RWPE2 (cell line): ENCODE measurements around the gene PCDHB15.
A peak's percentile ranks its signal among the peaks of the same experiment; 100 is the strongest.
"Not testable (repeated sequence)": the region's sequence is repeated elsewhere in the genome, so short reads cannot be mapped to it uniquely, and the experiment has no call there.

Experiments used
- ATAC-seq: fragments of 200-7000 bp; cut with Tn5 transposase; 3 replicates; pipeline ENCODE4 v1.9.1; 2021; ENCODE audit warnings: low read depth
- DNase-seq: peaks from one replicate; pipeline ENCODE4 v3.0.0-alpha.2; 2020; ENCODE audit warnings: low spot score
- H3K27ac ChIP-seq: fragments of 450-650 bp; 2 replicates; pipeline ENCODE4 v1.5.1; 2017; ENCODE audit warnings: mild to moderate bottlenecking; ENCODE audit not compliant: poor library complexity, severe bottlenecking
- H3K27me3 ChIP-seq: fragments of 250-450 bp; sonication (Bioruptor Pico); 2 replicates; pipeline ENCODE4 v1.5.1; 2021; ENCODE audit warnings: mild to moderate bottlenecking, moderate library complexity; ENCODE audit not compliant: insufficient read depth, poor library complexity, severe bottlenecking
- H3K36me3 ChIP-seq: fragments of 250-450 bp; sonication (Bioruptor Pico); 2 replicates; pipeline ENCODE4 v1.5.1; 2020; ENCODE audit warnings: low read depth, mild to moderate bottlenecking, moderate library complexity
- H3K4me1 ChIP-seq: fragments of 250-450 bp; sonication (Bioruptor Pico); 2 replicates; pipeline ENCODE4 v1.5.1; 2021; ENCODE audit warnings: mild to moderate bottlenecking, moderate library complexity; ENCODE audit not compliant: insufficient read depth, poor library complexity, severe bottlenecking
- H3K4me3 ChIP-seq: fragments of 250-450 bp; sonication (Bioruptor Pico); 2 replicates; pipeline ENCODE4 v1.5.1; 2021; ENCODE audit warnings: mild to moderate bottlenecking, moderate library complexity; ENCODE audit not compliant: severe bottlenecking
- H3K9me3 ChIP-seq: fragments of 250-450 bp; sonication (Bioruptor Pico); 2 replicates; pipeline ENCODE4 v1.5.1; 2021; ENCODE audit warnings: mild to moderate bottlenecking, moderate library complexity; ENCODE audit not compliant: severe bottlenecking
- TF ChIP-seq, protein P1 (sequence below): fragments of 450-650 bp; IDR thresholded peaks from one replicate; pipeline ENCODE4 v1.5.1; 2017; ENCODE audit warnings: mild to moderate bottlenecking, moderate library complexity; ENCODE audit not compliant: poor library complexity, severe bottlenecking

The PCDHB15 gene

DNA sequence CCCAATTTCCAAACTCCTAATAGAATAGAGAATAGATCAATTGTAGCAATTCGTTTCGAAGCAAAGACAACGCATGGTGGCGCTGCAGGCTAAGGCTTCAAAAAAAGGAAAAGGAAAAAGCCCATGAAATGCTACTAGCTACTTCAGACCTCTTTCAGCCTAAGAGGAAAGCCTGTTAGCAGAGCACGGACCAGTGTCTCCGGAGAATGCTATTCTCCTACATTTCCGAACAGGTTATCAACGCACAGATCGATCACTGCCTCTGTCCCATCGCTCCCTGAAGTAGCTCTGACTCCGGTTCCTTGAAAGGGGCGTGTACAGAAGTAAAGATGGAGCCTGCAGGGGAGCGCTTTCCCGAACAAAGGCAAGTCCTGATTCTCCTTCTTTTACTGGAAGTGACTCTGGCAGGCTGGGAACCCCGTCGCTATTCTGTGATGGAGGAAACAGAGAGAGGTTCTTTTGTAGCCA, at the start of gene PCDHB15:
TSS of gene PCDHB15 (plus strand) at position 146 of the 468 bp plus-strand sequence. CDS start at position 330, 184 bp downstream.
- no peaks in the 10 kb centered on the region for H3K4me1 ChIP-seq
- H3K27ac ChIP-seq: no peak within 1 kb of the TSS
- H3K9me3 ChIP-seq: peaks cover 28% of the 10 kb centered on the region
- DNase-seq (no peak), ATAC-seq (no peak)
- TF ChIP-seq, protein P1, sequence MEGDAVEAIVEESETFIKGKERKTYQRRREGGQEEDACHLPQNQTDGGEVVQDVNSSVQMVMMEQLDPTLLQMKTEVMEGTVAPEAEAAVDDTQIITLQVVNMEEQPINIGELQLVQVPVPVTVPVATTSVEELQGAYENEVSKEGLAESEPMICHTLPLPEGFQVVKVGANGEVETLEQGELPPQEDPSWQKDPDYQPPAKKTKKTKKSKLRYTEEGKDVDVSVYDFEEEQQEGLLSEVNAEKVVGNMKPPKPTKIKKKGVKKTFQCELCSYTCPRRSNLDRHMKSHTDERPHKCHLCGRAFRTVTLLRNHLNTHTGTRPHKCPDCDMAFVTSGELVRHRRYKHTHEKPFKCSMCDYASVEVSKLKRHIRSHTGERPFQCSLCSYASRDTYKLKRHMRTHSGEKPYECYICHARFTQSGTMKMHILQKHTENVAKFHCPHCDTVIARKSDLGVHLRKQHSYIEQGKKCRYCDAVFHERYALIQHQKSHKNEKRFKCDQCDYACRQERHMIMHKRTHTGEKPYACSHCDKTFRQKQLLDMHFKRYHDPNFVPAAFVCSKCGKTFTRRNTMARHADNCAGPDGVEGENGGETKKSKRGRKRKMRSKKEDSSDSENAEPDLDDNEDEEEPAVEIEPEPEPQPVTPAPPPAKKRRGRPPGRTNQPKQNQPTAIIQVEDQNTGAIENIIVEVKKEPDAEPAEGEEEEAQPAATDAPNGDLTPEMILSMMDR: no peak
- H3K27me3 ChIP-seq: peaks cover 6% of the 10 kb centered on the region
- no peaks in the 10 kb centered on the region for H3K36me3 ChIP-seq
- no peak within 1 kb of the TSS for H3K4me3 ChIP-seq

DNA sequence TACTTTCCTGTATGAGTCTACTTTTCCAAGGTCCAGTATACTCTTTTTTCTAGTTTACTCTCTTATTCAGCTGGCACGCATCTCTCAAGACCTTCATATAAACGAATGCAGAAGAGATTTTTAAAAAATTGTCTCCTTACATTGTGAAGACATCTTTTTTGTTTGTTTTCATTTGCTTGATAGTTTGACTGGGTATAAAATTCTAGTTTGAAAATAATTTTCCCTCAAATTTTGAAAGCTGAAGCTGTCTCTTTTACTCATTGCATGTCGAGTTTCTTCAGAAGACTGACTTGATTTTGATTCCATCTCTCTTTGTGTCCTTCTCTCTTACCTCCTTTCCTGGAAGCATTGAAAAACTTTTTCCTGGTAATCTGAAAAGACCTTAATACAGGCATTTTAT, 48.8 kb upstream of the PCDHB15 start:
- Histone ChIP-seq H3K4me1 (no peaks in the 10 kb centered on the region), H3K27me3 (peaks cover 32% of the 10 kb centered on the region), H3K36me3 (no peaks in the 10 kb centered on the region), H3K9me3 (peaks cover 14% of the 10 kb centered on the region), H3K27ac (no peak overlapping the region), H3K4me3 (no peak overlapping the region)
- no peak for ATAC-seq
- TF ChIP-seq, protein P1: no peak
- no peak for DNase-seq

DNA sequence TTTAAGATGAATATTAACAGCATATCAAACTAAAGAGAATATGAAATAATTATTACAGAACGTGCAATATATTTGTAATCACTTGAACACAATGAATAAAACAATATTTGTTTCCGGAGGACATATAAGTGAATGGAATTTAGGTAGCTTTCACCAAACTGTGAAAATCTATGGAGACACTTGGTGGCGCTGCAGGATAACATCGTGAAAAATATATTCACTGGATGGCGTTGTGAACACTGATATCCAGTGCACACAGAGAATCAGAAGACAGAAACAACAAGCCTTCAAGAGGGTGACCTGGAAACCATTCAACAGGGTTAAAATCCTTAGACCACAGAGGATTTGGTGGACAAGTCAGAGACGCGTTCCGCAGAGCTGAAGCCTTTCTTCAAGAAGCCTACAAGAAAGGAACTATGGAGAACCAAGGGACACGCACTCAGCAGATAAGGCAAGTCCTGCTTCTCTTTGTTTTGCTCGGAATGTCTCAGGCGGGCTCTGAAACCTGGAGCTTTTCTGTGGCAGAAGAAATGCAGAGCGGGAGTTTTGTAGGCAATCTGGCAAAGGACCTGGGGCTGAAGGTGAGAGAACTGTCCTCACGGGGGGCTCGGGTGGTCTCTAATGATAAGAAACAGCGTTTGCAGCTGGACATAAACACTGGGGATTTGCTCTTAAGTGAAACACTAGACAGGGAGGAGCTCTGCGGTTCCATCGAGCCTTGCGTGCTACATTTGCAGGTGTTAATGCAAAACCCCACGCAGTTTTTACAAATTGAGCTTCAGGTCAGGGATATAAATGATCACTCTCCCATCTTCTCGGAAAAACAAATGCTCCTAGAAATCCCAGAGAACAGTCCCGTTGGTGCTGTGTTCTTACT, 45.6 kb upstream of the PCDHB15 start, which contains the start of gene PCDHB11:
TSS of gene PCDHB11 (plus strand) at position 269 of the 877 bp plus-strand sequence. CDS start at position 417, 148 bp downstream.
- no peak for ATAC-seq
- H3K9me3 ChIP-seq: peaks cover 14% of the 10 kb centered on the region
- H3K27me3 ChIP-seq: peaks cover 22% of the 10 kb centered on the region
- DNase-seq: no peak
- H3K36me3 ChIP-seq: no peaks in the 10 kb centered on the region
- no peaks in the 10 kb centered on the region for H3K4me1 ChIP-seq
- H3K4me3 ChIP-seq: no peak within 1 kb of the TSS
- H3K27ac ChIP-seq: no peak within 1 kb of the TSS
- TF ChIP-seq, protein P1: peak; percentile 26

DNA sequence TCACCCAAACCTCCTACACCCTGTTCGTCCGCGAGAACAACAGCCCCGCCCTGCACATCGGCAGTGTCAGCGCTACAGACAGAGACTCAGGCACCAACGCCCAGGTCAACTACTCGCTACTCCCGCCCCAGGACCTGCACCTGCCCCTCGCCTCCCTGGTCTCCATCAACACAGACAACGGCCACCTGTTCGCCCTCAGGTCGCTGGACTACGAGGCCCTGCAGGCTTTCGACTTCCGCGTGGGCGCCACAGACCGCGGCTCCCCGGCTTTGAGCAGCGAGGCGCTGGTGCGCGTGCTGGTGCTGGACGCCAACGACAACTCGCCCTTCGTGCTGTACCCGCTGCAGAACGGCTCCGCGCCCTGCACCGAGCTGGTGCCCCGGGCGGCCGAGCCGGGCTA, 44.1 kb upstream of the PCDHB15 start:
- ATAC-seq, H3K9me3 ChIP-seq, H3K27ac ChIP-seq, DNase-seq, H3K4me1 ChIP-seq, H3K36me3 ChIP-seq, H3K4me3 ChIP-seq: not testable (repeated sequence)
- H3K27me3 ChIP-seq: peaks cover 25% of the 10 kb centered on the region

DNA sequence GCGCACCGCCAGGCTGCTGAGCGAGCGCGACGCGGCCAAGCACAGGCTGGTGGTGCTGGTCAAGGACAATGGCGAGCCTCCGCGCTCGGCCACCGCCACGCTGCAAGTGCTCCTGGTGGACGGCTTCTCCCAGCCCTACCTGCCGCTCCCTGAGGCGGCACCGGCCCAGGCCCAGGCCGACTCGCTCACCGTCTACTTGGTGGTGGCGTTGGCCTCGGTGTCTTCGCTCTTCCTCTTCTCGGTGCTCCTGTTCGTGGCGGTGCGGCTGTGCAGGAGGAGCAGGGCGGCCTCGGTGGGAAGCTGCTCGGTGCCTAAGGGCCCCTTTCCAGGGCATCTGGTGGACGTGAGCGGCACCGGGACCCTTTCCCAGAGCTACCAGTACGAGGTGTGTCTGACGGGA, 43.5 kb upstream of the PCDHB15 start:
- not testable (repeated sequence) for H3K4me3 ChIP-seq, H3K9me3 ChIP-seq, H3K4me1 ChIP-seq, ATAC-seq, H3K27ac ChIP-seq, DNase-seq, H3K36me3 ChIP-seq
- peaks cover 27% of the 10 kb centered on the region for H3K27me3 ChIP-seq
